Activated T-helper 1 cell treated with Interleukin-2 at 50 U/mL for 16 hours (primary cell): Measurements from ENCODE around the gene NPTXR.
A peak's percentile ranks its signal among the peaks of the same experiment; 100 is the strongest.

Experiments
- DNase-seq: peaks from one replicate; pipeline ENCODE4 v3.0.0-alpha.2; 2020; ENCODE audit warnings: low read depth

NPTXR gene

GRCh38 chr22:38843657-38844314 is at the start of gene NPTXR:
NPTXR (minus strand) TSS chr22:38844028.
- DNase-seq = peak; percentile 32

GRCh38 chr22:38891256-38891655 is 47.4 kb upstream of the NPTXR start:
- DNase-seq = no peak

GRCh38 chr22:38890377-38890776 is 46.5 kb upstream of the NPTXR start:
- DNase-seq = no peak

GRCh38 chr22:38886333-38886732 is 42.5 kb upstream of the NPTXR start:
- no peak for DNase-seq

- DNase-seq = no peak
These were observed 39.3 kb upstream of the NPTXR start for GRCh38 chr22:38882972-38883622.

- no peak for DNase-seq
These were observed 38.4 kb upstream of the NPTXR start for GRCh38 chr22:38881997-38882879.

- no peak for DNase-seq
These were observed 37.6 kb upstream of the NPTXR start for GRCh38 chr22:38881464-38881871.

- DNase-seq = no peak
These were observed 36.1 kb upstream of the NPTXR start for GRCh38 chr22:38879961-38880360.

- no peak for DNase-seq
These were observed 35.4 kb upstream of the NPTXR start for GRCh38 chr22:38879108-38879729.

GRCh38 chr22:38878001-38878400 is 34.2 kb upstream of the NPTXR start:
- no peak for DNase-seq

GRCh38 chr22:38874529-38875222 is 30.8 kb upstream of the NPTXR start:
- DNase-seq = no peak

GRCh38 chr22:38873469-38874411 is 29.9 kb upstream of the NPTXR start:
- DNase-seq = peak; percentile 48

- DNase-seq = no peak
These were observed 29.0 kb upstream of the NPTXR start for GRCh38 chr22:38872831-38873248.

GRCh38 chr22:38872172-38872830 is 28.5 kb upstream of the NPTXR start, which contains the start of gene CBX6:
CBX6 (minus strand) TSS chr22:38872216; CDS start chr22:38872190, 26 bp downstream.
- peak; percentile 93 for DNase-seq

- DNase-seq = no peak
These were observed 27.7 kb upstream of the NPTXR start for GRCh38 chr22:38871360-38872171.

- DNase-seq = no peak
These were observed 27.0 kb upstream of the NPTXR start for GRCh38 chr22:38870791-38871359.

- peak; percentile 69 for DNase-seq
These were observed 26.5 kb upstream of the NPTXR start for GRCh38 chr22:38870312-38870741.

- DNase-seq = no peak
These were observed 25.8 kb upstream of the NPTXR start for GRCh38 chr22:38869663-38870062.
